ENCODE measurements around the gene FGGY. TPM values are rescaled to one million over a fixed set of nuclear protein-coding genes. Genes with fewer than 3 reads are reported as not detected.

FGGY gene
- total RNA-seq, 1 donor from 2014 or later: 52.2 TPM

- Histone ChIP-seq H3K4me3 (ENCODE audit: low read length in 3 of 3) (no peak overlapping the region), H3K36me3 (ENCODE audit: control insufficient read depth in 3 of 3, insufficient read depth in 3 of 3, low read length in 3 of 3) (no peaks in the 10 kb centered on the region), H3K9ac (ENCODE audit: low read depth in 1 of 3, low read length in 3 of 3) (no peak overlapping the region), H3K27me3 (ENCODE audit: control insufficient read depth in 3 of 3, insufficient read depth in 3 of 3, low read length in 3 of 3) (no peaks in the 10 kb centered on the region), H3K9me3 (ENCODE audit: control insufficient read depth in 3 of 3, low read length in 3 of 3) (no peaks in the 10 kb centered on the region), H3K4me1 (ENCODE audit: control insufficient read depth in 3 of 3, insufficient read depth in 3 of 3, low read length in 3 of 3) (peaks cover 10 to 32% (median 29%) of the 10 kb centered on the region in 3 donors), H3K27ac (ENCODE audit: low read depth, low read length) (no peak overlapping the region)
Measured at GRCh38 chr1:59415286-59415850, 118.5 kb downstream of the FGGY start.

- Histone ChIP-seq H3K27me3 (ENCODE audit: control insufficient read depth in 3 of 3, insufficient read depth in 3 of 3, low read length in 3 of 3) (no peaks in the 10 kb centered on the region), H3K4me3 (ENCODE audit: low read length in 3 of 3) (no peak overlapping the region), H3K9me3 (ENCODE audit: control insufficient read depth in 3 of 3, low read length in 3 of 3) (no peaks in the 10 kb centered on the region), H3K4me1 (ENCODE audit: control insufficient read depth in 3 of 3, insufficient read depth in 3 of 3, low read length in 3 of 3) (peaks cover 10 to 30% (median 29%) of the 10 kb centered on the region in 3 donors), H3K36me3 (ENCODE audit: control insufficient read depth in 3 of 3, insufficient read depth in 3 of 3, low read length in 3 of 3) (no peaks in the 10 kb centered on the region), H3K27ac (ENCODE audit: low read depth, low read length) (no peak overlapping the region), H3K9ac (ENCODE audit: low read depth in 1 of 3, low read length in 3 of 3) (no peak overlapping the region)
Measured at GRCh38 chr1:59415881-59416280, 119.0 kb downstream of the FGGY start.

- Histone ChIP-seq H3K36me3 (ENCODE audit: control insufficient read depth in 3 of 3, insufficient read depth in 3 of 3, low read length in 3 of 3) (no peaks in the 10 kb centered on the region), H3K9ac (ENCODE audit: low read depth in 1 of 3, low read length in 3 of 3) (no peak overlapping the region), H3K4me1 (ENCODE audit: control insufficient read depth in 3 of 3, insufficient read depth in 3 of 3, low read length in 3 of 3) (peaks cover 8 to 25% (median 21%) of the 10 kb centered on the region in 3 donors), H3K9me3 (ENCODE audit: control insufficient read depth in 3 of 3, low read length in 3 of 3) (no peaks in the 10 kb centered on the region), H3K4me3 (ENCODE audit: low read length in 3 of 3) (no peak overlapping the region), H3K27me3 (ENCODE audit: control insufficient read depth in 3 of 3, insufficient read depth in 3 of 3, low read length in 3 of 3) (no peaks in the 10 kb centered on the region), H3K27ac (ENCODE audit: low read depth, low read length) (no peak overlapping the region)
Measured at GRCh38 chr1:59417406-59417805, 120.5 kb downstream of the FGGY start.

- no peak overlapping the region for H3K4me3 ChIP-seq (ENCODE audit: low read length in 3 of 3)
- no peaks in the 10 kb centered on the region for H3K36me3 ChIP-seq (ENCODE audit: control insufficient read depth in 3 of 3, insufficient read depth in 3 of 3, low read length in 3 of 3)
- H3K27ac ChIP-seq (ENCODE audit: low read depth, low read length): no peak overlapping the region
- no peaks in the 10 kb centered on the region for H3K27me3 ChIP-seq (ENCODE audit: control insufficient read depth in 3 of 3, insufficient read depth in 3 of 3, low read length in 3 of 3)
- no peaks in the 10 kb centered on the region for H3K9me3 ChIP-seq (ENCODE audit: control insufficient read depth in 3 of 3, low read length in 3 of 3)
- no peak overlapping the region for H3K9ac ChIP-seq (ENCODE audit: low read depth in 1 of 3, low read length in 3 of 3)
- peaks cover 13 to 25% (median 24%) of the 10 kb centered on the region in 3 donors for H3K4me1 ChIP-seq (ENCODE audit: control insufficient read depth in 3 of 3, insufficient read depth in 3 of 3, low read length in 3 of 3)
Measured at GRCh38 chr1:59418363-59419144, 121.7 kb downstream of the FGGY start.

GRCh38 chr1:59419361-59420140, 122.7 kb downstream of the FGGY start:
- H3K9me3 ChIP-seq (ENCODE audit: control insufficient read depth in 3 of 3, low read length in 3 of 3): no peaks in the 10 kb centered on the region
- no peak overlapping the region for H3K4me3 ChIP-seq (ENCODE audit: low read length in 3 of 3)
- H3K9ac ChIP-seq (ENCODE audit: low read depth in 1 of 3, low read length in 3 of 3): no peak overlapping the region
- H3K4me1 ChIP-seq (ENCODE audit: control insufficient read depth in 3 of 3, insufficient read depth in 3 of 3, low read length in 3 of 3): peaks cover 15 to 25% (median 23%) of the 10 kb centered on the region in 3 donors
- H3K27ac ChIP-seq (ENCODE audit: low read depth, low read length): no peak overlapping the region
- H3K36me3 ChIP-seq (ENCODE audit: control insufficient read depth in 3 of 3, insufficient read depth in 3 of 3, low read length in 3 of 3): no peaks in the 10 kb centered on the region
- H3K27me3 ChIP-seq (ENCODE audit: control insufficient read depth in 3 of 3, insufficient read depth in 3 of 3, low read length in 3 of 3): no peaks in the 10 kb centered on the region

- H3K9me3 ChIP-seq (ENCODE audit: control insufficient read depth in 3 of 3, low read length in 3 of 3): no peaks in the 10 kb centered on the region
- no peak overlapping the region for H3K4me3 ChIP-seq (ENCODE audit: low read length in 3 of 3)
- peaks cover 22 to 26% (median 24%) of the 10 kb centered on the region in 3 donors for H3K4me1 ChIP-seq (ENCODE audit: control insufficient read depth in 3 of 3, insufficient read depth in 3 of 3, low read length in 3 of 3)
- H3K27ac ChIP-seq (ENCODE audit: low read depth, low read length): no peak overlapping the region
- no peaks in the 10 kb centered on the region for H3K36me3 ChIP-seq (ENCODE audit: control insufficient read depth in 3 of 3, insufficient read depth in 3 of 3, low read length in 3 of 3)
- H3K9ac ChIP-seq (ENCODE audit: low read depth in 1 of 3, low read length in 3 of 3): no peak overlapping the region
- no peaks in the 10 kb centered on the region for H3K27me3 ChIP-seq (ENCODE audit: control insufficient read depth in 3 of 3, insufficient read depth in 3 of 3, low read length in 3 of 3)
Measured at GRCh38 chr1:59421232-59421920, 124.5 kb downstream of the FGGY start.

GRCh38 chr1:59422921-59423575, 126.2 kb downstream of the FGGY start:
- no peak overlapping the region for H3K4me3 ChIP-seq (ENCODE audit: low read length in 3 of 3)
- H3K9me3 ChIP-seq (ENCODE audit: control insufficient read depth in 3 of 3, low read length in 3 of 3): no peaks in the 10 kb centered on the region
- H3K9ac ChIP-seq (ENCODE audit: low read depth in 1 of 3, low read length in 3 of 3): peak overlapping the region in 1 of 3 donors; percentile 42
- no peaks in the 10 kb centered on the region for H3K36me3 ChIP-seq (ENCODE audit: control insufficient read depth in 3 of 3, insufficient read depth in 3 of 3, low read length in 3 of 3)
- H3K27ac ChIP-seq (ENCODE audit: low read depth, low read length): peak overlapping the region; percentile 67
- H3K4me1 ChIP-seq (ENCODE audit: control insufficient read depth in 3 of 3, insufficient read depth in 3 of 3, low read length in 3 of 3): peaks cover 35 to 37% (median 37%) of the 10 kb centered on the region in 3 donors
- no peaks in the 10 kb centered on the region for H3K27me3 ChIP-seq (ENCODE audit: control insufficient read depth in 3 of 3, insufficient read depth in 3 of 3, low read length in 3 of 3)

- H3K9ac ChIP-seq (ENCODE audit: low read depth in 1 of 3, low read length in 3 of 3): peak overlapping the region; percentile 34 to 68 (median 63)
Measured at GRCh38 chr1:59427155-59427554, 130.3 kb downstream of the FGGY start.

GRCh38 chr1:59427784-59428183, 130.9 kb downstream of the FGGY start:
- Histone ChIP-seq H3K9ac (ENCODE audit: low read depth in 1 of 3, low read length in 3 of 3) (peak overlapping the region; percentile 4 to 50 (median 34)), H3K9me3 (ENCODE audit: control insufficient read depth in 3 of 3, low read length in 3 of 3) (no peaks in the 10 kb centered on the region), H3K36me3 (ENCODE audit: control insufficient read depth in 3 of 3, insufficient read depth in 3 of 3, low read length in 3 of 3) (no peaks in the 10 kb centered on the region), H3K27me3 (ENCODE audit: control insufficient read depth in 3 of 3, insufficient read depth in 3 of 3, low read length in 3 of 3) (no peaks in the 10 kb centered on the region), H3K27ac (ENCODE audit: low read depth, low read length) (peak overlapping the region; percentile 93), H3K4me1 (ENCODE audit: control insufficient read depth in 3 of 3, insufficient read depth in 3 of 3, low read length in 3 of 3) (peaks cover 44 to 50% (median 45%) of the 10 kb centered on the region in 3 donors), H3K4me3 (ENCODE audit: low read length in 3 of 3) (peak overlapping the region in 2 of 3 donors; percentile 13 to 39)

More at GRCh38 chr1:59427155-59427554, 130.3 kb downstream of the FGGY start:
- peak overlapping the region in 1 of 3 donors; percentile 39 for H3K4me3 ChIP-seq (ENCODE audit: low read length in 3 of 3)
- peaks cover 48 to 50% (median 50%) of the 10 kb centered on the region in 3 donors for H3K4me1 ChIP-seq (ENCODE audit: control insufficient read depth in 3 of 3, insufficient read depth in 3 of 3, low read length in 3 of 3)
- peak overlapping the region; percentile 93 for H3K27ac ChIP-seq (ENCODE audit: low read depth, low read length)
- H3K27me3 ChIP-seq (ENCODE audit: control insufficient read depth in 3 of 3, insufficient read depth in 3 of 3, low read length in 3 of 3): no peaks in the 10 kb centered on the region
- no peaks in the 10 kb centered on the region for H3K9me3 ChIP-seq (ENCODE audit: control insufficient read depth in 3 of 3, low read length in 3 of 3)
- H3K36me3 ChIP-seq (ENCODE audit: control insufficient read depth in 3 of 3, insufficient read depth in 3 of 3, low read length in 3 of 3): no peaks in the 10 kb centered on the region
